Sigmoid colon (tissue), 3 donors: Measurements from ENCODE around the gene C1orf198.
"Not testable (repeated sequence)": the region's sequence is repeated elsewhere in the genome, so short reads cannot be mapped to it uniquely, and the experiment has no call there.

ENCODE experiments used
- POLR2A ChIP-seq, 2 donors: fragments of 450-650 bp; IDR thresholded peaks; one replicate each; pipeline ENCODE4 v1.6.1; 2016; ENCODE audit warnings: antibody characterized with exemption in 2 of 2, mild to moderate bottlenecking in 2 of 2, moderate library complexity in 2 of 2
- TF ChIP-seq, protein P1 (sequence below), 4 experiments: fragments of 450-650 bp in 3 of 4; fragments of 200-600 bp in 1 of 4; IDR thresholded peaks; one replicate each; pipeline ENCODE4 v1.5.1; 2016 to 2019; ENCODE audit warnings: antibody characterized with exemption in 4 of 4, mild to moderate bottlenecking in 3 of 4, moderate library complexity in 2 of 4

DNA sequence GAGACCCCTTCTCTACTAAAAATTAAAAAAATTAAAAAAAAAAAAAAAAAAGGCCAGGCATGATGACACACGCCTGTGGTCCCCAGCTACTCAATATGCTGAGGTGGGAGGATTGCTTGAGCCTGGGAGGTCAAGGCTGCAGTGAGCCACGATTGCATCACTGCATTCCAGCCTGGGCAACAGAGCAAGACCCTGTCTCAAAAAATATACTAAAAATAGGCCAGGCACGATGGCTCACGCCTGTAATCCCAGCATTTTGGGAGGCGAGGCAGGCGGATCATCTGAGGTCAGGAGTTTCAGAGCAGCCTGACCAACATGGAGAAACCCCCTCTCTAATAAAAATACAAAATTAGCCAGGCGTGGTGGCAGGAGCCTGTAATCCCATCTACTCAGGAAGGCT lies 23.1 kb downstream of the C1orf198 start:
- TF ChIP-seq, protein P1, sequence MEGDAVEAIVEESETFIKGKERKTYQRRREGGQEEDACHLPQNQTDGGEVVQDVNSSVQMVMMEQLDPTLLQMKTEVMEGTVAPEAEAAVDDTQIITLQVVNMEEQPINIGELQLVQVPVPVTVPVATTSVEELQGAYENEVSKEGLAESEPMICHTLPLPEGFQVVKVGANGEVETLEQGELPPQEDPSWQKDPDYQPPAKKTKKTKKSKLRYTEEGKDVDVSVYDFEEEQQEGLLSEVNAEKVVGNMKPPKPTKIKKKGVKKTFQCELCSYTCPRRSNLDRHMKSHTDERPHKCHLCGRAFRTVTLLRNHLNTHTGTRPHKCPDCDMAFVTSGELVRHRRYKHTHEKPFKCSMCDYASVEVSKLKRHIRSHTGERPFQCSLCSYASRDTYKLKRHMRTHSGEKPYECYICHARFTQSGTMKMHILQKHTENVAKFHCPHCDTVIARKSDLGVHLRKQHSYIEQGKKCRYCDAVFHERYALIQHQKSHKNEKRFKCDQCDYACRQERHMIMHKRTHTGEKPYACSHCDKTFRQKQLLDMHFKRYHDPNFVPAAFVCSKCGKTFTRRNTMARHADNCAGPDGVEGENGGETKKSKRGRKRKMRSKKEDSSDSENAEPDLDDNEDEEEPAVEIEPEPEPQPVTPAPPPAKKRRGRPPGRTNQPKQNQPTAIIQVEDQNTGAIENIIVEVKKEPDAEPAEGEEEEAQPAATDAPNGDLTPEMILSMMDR (IDR thresholded peaks at IDR 0.05), result not testable (repeated sequence)
- not testable (repeated sequence) for TF ChIP-seq POLR2A (IDR thresholded peaks at IDR 0.05)
